Measurements from ENCODE around the gene MIER2.

Gene MIER2

GRCh38 chr19:295687-296370 is 48.8 kb downstream of the MIER2 start:
- Histone ChIP-seq H3K9me2 (replicated peaks; ENCODE audit: insufficient read depth, low read length) (no peaks in the 10 kb centered on the region), H4K20me1 (ENCODE audit: insufficient read depth, low read length) (no peaks in the 10 kb centered on the region), H3K27ac (ENCODE audit: low read length) (no peak overlapping the region), H3K27me3 (replicated peaks; ENCODE audit: insufficient read depth, low read length) (peaks cover 63% of the 10 kb centered on the region), H3K9me3 (replicated peaks; ENCODE audit: insufficient read depth, low read length) (no peaks in the 10 kb centered on the region), H3K9ac (ENCODE audit: low read length) (no peak overlapping the region), H3F3A (ENCODE audit: insufficient read depth, low read length) (no peaks in the 10 kb centered on the region), H2AFZ (ENCODE audit: low read length) (no peak overlapping the region), H3K36me3 (replicated peaks; ENCODE audit: insufficient read depth, low read length) (no peaks in the 10 kb centered on the region), H3K4me1 (ENCODE audit: low read length) (no peaks in the 10 kb centered on the region), H3K4me3 (ENCODE audit: low read length) (no peak overlapping the region), H3K79me2 (ENCODE audit: low read length) (no peaks in the 10 kb centered on the region), H3K4me2 (ENCODE audit: low read depth, low read length) (no peak overlapping the region)
- no peak for TF ChIP-seq EZH2 (optimal IDR thresholded peaks at IDR 0.05; ENCODE audit: low read depth, low read length)
- no peak for TF ChIP-seq EZH2phosphoT487 (IDR thresholded peaks at IDR 0.05; ENCODE audit: low read length)
- TF ChIP-seq CTCF (IDR thresholded peaks at IDR 0.05; ENCODE audit: low read length): no peak
- peak; percentile 4 for DNase-seq

GRCh38 chr19:294946-295686 is 49.5 kb downstream of the MIER2 start:
- TF ChIP-seq CTCF (IDR thresholded peaks at IDR 0.05; ENCODE audit: low read length): peak; percentile 87
- TF ChIP-seq EZH2phosphoT487 (IDR thresholded peaks at IDR 0.05; ENCODE audit: low read length): no peak
- H3K4me2 ChIP-seq (ENCODE audit: low read depth, low read length): peak overlapping the region; percentile 3; the same call in 1 of the 2 replicates
- H2AFZ ChIP-seq (ENCODE audit: low read length): no peak overlapping the region
- no peaks in the 10 kb centered on the region for H3K36me3 ChIP-seq (replicated peaks; ENCODE audit: insufficient read depth, low read length)
- no peaks in the 10 kb centered on the region for H3K4me1 ChIP-seq (ENCODE audit: low read length)
- DNase-seq: peak; percentile 29
- no peak overlapping the region for H3K9ac ChIP-seq (ENCODE audit: low read length)
- H3K9me2 ChIP-seq (replicated peaks; ENCODE audit: insufficient read depth, low read length): no peaks in the 10 kb centered on the region
- no peaks in the 10 kb centered on the region for H3F3A ChIP-seq (ENCODE audit: insufficient read depth, low read length)
- H3K27ac ChIP-seq (ENCODE audit: low read length): no peak overlapping the region
- no peaks in the 10 kb centered on the region for H3K9me3 ChIP-seq (replicated peaks; ENCODE audit: insufficient read depth, low read length)
- H3K27me3 ChIP-seq (replicated peaks; ENCODE audit: insufficient read depth, low read length): peaks cover 67% of the 10 kb centered on the region
- H3K79me2 ChIP-seq (ENCODE audit: low read length): no peaks in the 10 kb centered on the region
- no peaks in the 10 kb centered on the region for H4K20me1 ChIP-seq (ENCODE audit: insufficient read depth, low read length)
- no peak overlapping the region for H3K4me3 ChIP-seq (ENCODE audit: low read length)

GRCh38 chr19:294341-294945 is 50.2 kb downstream of the MIER2 start:
- H3K4me3 ChIP-seq (ENCODE audit: low read length): no peak overlapping the region
- peak overlapping the region; percentile 3; the same call in 1 of the 2 replicates for H3K4me2 ChIP-seq (ENCODE audit: low read depth, low read length)
- no peaks in the 10 kb centered on the region for H3K9me2 ChIP-seq (replicated peaks; ENCODE audit: insufficient read depth, low read length)
- no peaks in the 10 kb centered on the region for H3K9me3 ChIP-seq (replicated peaks; ENCODE audit: insufficient read depth, low read length)
- H3K36me3 ChIP-seq (replicated peaks; ENCODE audit: insufficient read depth, low read length): no peaks in the 10 kb centered on the region
- peak; percentile 3 for DNase-seq
- TF ChIP-seq EZH2phosphoT487 (IDR thresholded peaks at IDR 0.05; ENCODE audit: low read length) (no peak), EZH2 (optimal IDR thresholded peaks at IDR 0.05; ENCODE audit: low read depth, low read length) (no peak), CTCF (IDR thresholded peaks at IDR 0.05; ENCODE audit: low read length) (no peak)
- no peak overlapping the region for H2AFZ ChIP-seq (ENCODE audit: low read length)
- no peaks in the 10 kb centered on the region for H3F3A ChIP-seq (ENCODE audit: insufficient read depth, low read length)
- H3K27ac ChIP-seq (ENCODE audit: low read length): no peak overlapping the region
- H3K4me1 ChIP-seq (ENCODE audit: low read length): no peaks in the 10 kb centered on the region
- H3K79me2 ChIP-seq (ENCODE audit: low read length): no peaks in the 10 kb centered on the region
- no peaks in the 10 kb centered on the region for H4K20me1 ChIP-seq (ENCODE audit: insufficient read depth, low read length)
- peaks cover 71% of the 10 kb centered on the region for H3K27me3 ChIP-seq (replicated peaks; ENCODE audit: insufficient read depth, low read length)
- no peak overlapping the region for H3K9ac ChIP-seq (ENCODE audit: low read length)

All from MM.1S (cell line).